ENCODE measurements around the gene PLIN1.

Gene PLIN1

DNA sequence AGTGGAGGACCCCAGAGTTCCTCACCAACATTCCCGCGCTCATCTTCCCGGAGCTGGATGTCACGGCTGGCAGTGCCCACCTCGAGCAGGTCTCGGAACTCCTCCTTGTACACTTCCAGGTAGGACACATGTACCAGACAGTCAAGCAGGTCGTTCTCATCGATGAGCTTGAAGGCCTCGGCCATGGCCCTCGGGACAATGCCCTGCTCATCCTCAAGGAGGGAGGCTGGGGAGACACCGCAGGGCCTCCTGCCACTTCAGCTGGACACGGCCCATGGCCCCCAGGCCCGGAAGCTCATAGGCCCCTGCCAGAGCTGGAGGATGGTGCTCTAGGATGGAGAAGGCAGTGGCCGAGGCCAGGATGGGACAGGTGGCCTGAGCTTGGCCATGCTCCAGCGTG lies 29.5 kb downstream of the PLIN1 start:
- DNase-seq: no peak

- no peak for DNase-seq
Measured at GRCh38 chr15:89649013-89649625, 30.0 kb downstream of the PLIN1 start.

GRCh38 chr15:89648106-89649012 lies 30.8 kb downstream of the PLIN1 start:
- no peak for DNase-seq

GRCh38 chr15:89647191-89647851 lies 31.8 kb downstream of the PLIN1 start:
- peak; percentile 32 to 45 for DNase-seq

- DNase-seq: no peak
Measured at GRCh38 chr15:89646416-89647141, 32.6 kb downstream of the PLIN1 start.

GRCh38 chr15:89645680-89646079 lies 33.5 kb downstream of the PLIN1 start:
- no peak for DNase-seq

- no peak for DNase-seq
Measured at GRCh38 chr15:89642106-89642505, 37.1 kb downstream of the PLIN1 start.

DNA sequence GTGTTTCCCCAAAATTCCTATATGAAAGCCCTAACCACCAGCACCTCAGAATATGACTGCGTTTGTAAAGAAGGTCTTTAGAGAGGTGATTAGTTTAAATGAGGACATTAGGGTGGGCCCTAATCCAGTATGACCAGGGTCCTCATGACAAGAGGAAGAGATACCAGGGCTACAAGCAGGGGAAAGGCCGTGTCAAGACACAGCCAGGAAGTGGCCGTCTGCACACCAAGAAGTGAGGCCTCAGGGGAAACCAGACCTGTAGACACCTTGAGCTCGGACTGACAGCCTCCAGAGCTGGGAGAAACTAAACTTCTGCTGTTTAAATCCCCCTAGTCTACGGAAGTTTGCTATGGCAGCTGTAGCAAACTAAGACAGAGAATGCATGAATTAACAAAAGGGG lies 38.1 kb downstream of the PLIN1 start:
- no peak for DNase-seq

DNA sequence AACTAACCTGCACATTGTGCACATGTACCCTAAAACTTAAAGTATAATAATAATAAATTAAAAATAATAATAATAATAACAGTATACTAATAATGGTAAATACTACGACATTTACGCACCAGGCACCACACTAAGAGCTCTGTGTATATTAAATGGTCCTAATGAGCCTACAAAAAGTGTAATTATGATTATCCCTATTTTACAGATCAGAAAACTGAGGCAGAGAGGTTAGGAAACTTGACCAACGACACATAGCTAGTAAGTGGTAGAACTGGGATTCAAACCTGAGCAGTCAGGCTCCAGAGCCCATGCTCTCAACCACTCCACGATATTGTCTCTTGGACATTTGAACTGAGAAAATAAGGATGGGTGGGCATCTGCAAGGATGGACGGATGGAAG lies 38.9 kb downstream of the PLIN1 start:
- no peak for DNase-seq

GRCh38 chr15:89633585-89633984 lies 45.6 kb downstream of the PLIN1 start:
- no peak for DNase-seq

DNA sequence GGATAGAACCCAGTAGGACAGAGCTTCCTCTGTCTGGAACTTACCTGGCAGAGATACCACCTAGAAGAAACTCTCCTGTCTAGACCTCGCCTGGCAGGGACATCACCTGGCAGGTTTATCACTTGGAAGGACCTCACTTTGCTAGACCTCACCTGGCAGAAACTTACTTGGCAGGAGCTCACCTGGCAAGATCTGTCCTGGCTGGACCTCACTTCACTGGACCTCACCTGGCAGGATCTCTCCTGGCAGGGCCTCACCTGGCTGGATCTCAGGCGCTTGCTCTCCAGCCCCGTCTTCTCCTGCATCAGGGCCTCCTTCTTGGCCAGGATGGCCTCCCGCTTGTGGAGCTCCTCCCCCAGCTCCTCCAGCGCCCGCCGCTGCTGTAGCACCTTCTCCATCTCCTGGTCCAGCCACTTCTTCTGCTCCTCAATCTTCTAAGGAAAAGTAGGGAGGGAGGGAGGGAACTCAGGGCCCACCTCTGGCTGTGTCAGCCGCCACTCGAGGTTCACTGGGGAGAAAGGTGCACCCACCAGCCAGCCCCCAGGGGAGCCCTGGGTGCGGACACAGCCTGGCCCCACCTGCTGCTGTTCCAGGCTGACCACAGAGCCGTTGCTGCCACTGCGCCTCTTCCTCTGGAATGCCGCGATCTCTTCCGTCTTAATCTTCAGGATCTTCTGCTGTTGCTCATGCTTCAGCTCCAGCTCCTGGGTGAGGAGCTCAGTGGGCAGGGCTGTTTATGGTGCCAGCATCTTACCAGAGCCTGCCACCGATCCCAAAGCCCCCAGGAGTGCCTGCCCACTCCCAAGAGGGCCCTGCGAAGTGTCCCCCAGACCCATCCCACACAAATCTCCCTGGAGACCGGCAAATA lies 46.4 kb downstream of the PLIN1 start:
- no peak for DNase-seq

DNA sequence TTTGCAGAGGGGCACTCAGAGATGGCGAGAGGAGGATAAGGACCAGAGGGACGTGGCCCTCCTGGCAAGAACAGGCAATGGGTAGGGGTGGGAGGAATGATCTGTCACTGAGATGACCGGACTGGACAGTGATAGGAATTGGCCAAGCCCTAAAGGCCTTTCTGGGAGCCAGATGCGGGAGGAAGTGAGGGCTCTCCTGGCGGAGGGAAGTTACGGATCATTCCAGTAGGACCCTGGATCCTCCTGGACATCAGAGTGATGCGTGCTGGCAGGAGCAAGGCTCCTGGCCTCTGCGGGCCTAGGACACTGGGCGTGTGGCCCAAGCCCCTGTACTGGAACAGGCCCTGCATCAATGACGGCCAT lies 47.3 kb downstream of the PLIN1 start:
- no peak for DNase-seq

DNA sequence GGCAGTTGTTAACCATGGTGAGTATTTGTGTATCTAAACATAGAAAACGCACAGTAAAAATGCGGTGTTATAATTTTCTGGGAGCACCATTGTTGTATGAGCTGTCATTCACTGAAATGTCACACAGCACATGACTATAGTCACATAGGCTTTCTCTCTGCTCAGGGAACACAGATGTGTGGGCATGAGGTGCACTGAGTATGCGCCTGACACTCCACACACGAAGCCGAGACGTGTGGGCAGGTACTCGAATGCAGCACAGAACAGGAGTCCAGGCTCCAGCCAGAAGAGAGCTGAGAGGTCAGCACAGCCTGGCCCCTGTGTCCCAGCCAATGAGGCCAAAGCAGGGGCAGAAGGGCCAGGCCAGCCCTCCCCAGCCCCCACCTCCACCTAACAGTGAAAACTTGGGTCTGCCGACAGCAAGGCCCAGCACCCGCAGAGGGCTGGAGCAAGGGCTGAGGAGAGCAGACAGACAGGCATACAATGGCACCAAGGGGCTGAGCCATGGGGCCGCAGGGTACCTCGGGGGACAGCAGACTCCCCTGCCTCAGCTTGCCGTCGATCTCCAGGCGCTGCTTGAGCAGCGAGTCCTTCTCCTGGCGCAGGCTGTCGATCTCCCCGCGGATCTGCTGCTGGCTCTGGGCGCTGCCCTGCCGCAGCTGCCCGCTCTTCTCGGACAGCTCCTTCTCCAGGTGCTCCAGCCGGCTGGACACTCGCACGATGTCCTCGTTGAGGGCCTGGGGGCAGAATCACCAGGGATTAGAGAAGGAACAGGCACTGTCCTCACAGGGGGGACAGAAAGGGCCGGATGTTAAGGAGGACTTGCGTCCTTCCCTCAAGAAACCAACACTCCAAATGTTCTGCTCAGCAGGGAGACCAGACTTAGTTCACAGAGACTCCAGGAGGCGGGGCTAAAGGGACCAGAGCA lies 47.9 kb downstream of the PLIN1 start:
- no peak for DNase-seq

- no peak for DNase-seq
Measured at GRCh38 chr15:89630260-89630659, 48.9 kb downstream of the PLIN1 start.

DNA sequence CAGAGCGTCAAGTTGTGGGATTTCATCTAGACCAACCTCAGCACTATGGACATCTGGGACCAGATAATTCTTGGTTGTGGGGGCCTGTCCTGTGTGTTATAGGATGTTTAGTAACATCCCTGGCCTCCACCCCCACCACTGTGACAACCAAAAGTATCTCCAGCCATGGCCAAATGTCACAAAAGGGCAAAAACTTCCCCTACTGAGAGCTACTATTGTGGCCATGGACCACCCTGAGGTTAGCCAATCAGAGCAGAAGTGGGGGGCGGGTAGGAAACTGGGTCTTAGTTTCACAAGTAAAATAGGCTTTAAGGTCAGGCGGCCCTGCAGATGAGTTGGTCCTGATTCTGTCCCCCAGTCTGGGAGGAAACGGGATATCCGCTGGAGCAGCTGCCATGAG lies 49.3 kb downstream of the PLIN1 start:
- DNase-seq: no peak

GRCh38 chr15:89628806-89629715 lies 50.1 kb downstream of the PLIN1 start:
- DNase-seq: no peak

- no peak for DNase-seq
Measured at GRCh38 chr15:89628301-89628700, 50.9 kb downstream of the PLIN1 start.

GRCh38 chr15:89627256-89627970 lies 51.8 kb downstream of the PLIN1 start:
- no peak for DNase-seq

GRCh38 chr15:89625716-89626115 lies 53.5 kb downstream of the PLIN1 start:
- no peak for DNase-seq

All from CD4-positive, alpha-beta T cell treated with Interleukin-1 beta for 1 hour (primary cell).